A549 (cell line): ENCODE data around the gene ARHGAP42.

Experiments
- EP300 ChIP-seq, 2 experiments: fragments of >200 bp; sonication (Bioruptor Twin); formaldehyde crosslinking; IDR thresholded peaks; 2 replicates in 1 of 2; 3 replicates in 1 of 2; pipeline ENCODE4 v1.6.1; 2016 to 2017
- JUN ChIP-seq, 2 experiments: fragments of >200 bp; sonication (Bioruptor Twin); formaldehyde crosslinking; IDR thresholded peaks; 2 replicates in 1 of 2; 3 replicates in 1 of 2; pipeline ENCODE4 v1.6.1; 2016 to 2017
- JUNB ChIP-seq: fragments of >200 bp; sonication (Bioruptor Twin); formaldehyde crosslinking; IDR thresholded peaks from 2 replicates; pipeline ENCODE4 v1.6.1; 2016
- POLR2A ChIP-seq: IDR thresholded peaks from 2 replicates; pipeline ENCODE4 v1.6.1; 2012; ENCODE audit warnings: mild to moderate bottlenecking, low read length
- RAD21 ChIP-seq, 2 experiments: fragments of >200 bp in 1 of 2; sonication (Bioruptor Twin) in 1 of 2; formaldehyde crosslinking in 1 of 2; IDR thresholded peaks in 1 of 2; conservative IDR thresholded peaks in 1 of 2; 2 replicates in 1 of 2; 3 replicates in 1 of 2; pipeline ENCODE4 v1.6.1; 2012 to 2018; ENCODE audit warnings: inconsistent platforms in 1 of 2
- RARB ChIP-seq: fragments of 250-450 bp; sonication (Bioruptor Pico); IDR thresholded peaks from 2 replicates; pipeline ENCODE4 v1.8.0; 2021; ENCODE audit warnings: mild to moderate bottlenecking, moderate library complexity
- TF ChIP-seq, protein P1 (sequence below): fragments of >200 bp; sonication (Bioruptor Twin); formaldehyde crosslinking; IDR thresholded peaks from 3 replicates; pipeline ENCODE4 v1.5.1; 2016

DNA sequence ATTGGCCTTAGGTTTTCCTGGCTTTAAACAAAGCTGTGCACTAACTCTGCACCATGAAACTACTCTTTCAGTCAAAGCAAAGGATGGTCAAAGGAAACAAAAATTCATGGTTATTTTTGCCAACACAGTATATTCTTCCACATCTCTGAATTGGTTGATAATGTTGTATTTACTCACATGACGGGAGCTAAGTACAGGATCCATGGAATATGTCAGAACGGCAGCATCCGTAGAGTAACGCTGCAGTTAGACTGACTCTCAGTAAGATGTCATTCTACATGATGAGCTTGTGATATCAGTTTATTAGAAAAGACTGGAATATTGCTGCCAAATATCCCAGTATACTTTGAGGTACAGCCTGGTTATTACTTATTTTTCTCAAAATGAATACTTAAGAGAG, 270.4 kb downstream of the ARHGAP42 start:
- TF ChIP-seq, protein P1, sequence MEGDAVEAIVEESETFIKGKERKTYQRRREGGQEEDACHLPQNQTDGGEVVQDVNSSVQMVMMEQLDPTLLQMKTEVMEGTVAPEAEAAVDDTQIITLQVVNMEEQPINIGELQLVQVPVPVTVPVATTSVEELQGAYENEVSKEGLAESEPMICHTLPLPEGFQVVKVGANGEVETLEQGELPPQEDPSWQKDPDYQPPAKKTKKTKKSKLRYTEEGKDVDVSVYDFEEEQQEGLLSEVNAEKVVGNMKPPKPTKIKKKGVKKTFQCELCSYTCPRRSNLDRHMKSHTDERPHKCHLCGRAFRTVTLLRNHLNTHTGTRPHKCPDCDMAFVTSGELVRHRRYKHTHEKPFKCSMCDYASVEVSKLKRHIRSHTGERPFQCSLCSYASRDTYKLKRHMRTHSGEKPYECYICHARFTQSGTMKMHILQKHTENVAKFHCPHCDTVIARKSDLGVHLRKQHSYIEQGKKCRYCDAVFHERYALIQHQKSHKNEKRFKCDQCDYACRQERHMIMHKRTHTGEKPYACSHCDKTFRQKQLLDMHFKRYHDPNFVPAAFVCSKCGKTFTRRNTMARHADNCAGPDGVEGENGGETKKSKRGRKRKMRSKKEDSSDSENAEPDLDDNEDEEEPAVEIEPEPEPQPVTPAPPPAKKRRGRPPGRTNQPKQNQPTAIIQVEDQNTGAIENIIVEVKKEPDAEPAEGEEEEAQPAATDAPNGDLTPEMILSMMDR, result no peak
- TF ChIP-seq JUNB (no peak), RAD21 (conservative IDR thresholded peaks at IDR 0.05 in 1 of 2, IDR thresholded peaks at IDR 0.05 in 1 of 2) (no peak), JUN (IDR thresholded peaks at IDR 0.05) (no peak), EP300 (IDR thresholded peaks at IDR 0.05) (no peak), POLR2A (no peak), RARB (CRISPR knock-in tag) (no peak)
